ENCODE results near the gene LRP6.

The LRP6 gene

GRCh38 chr12:12081836-12082497 lies 184.9 kb downstream of the LRP6 start:
- Histone ChIP-seq H3K4me3 (ENCODE audit: severe bottlenecking) (no peak overlapping the region), H3K36me3 (ENCODE audit: low read depth) (no peaks in the 10 kb centered on the region), H3K27ac (ENCODE audit: poor library complexity, severe bottlenecking) (no peak overlapping the region), H3K27me3 (ENCODE audit: insufficient read depth, poor library complexity, severe bottlenecking) (no peaks in the 10 kb centered on the region), H3K9me3 (ENCODE audit: severe bottlenecking) (no peaks in the 10 kb centered on the region), H3K4me1 (ENCODE audit: insufficient read depth, poor library complexity, severe bottlenecking) (no peaks in the 10 kb centered on the region)
- TF ChIP-seq CTCF (IDR thresholded peaks at IDR 0.05; ENCODE audit: poor library complexity, severe bottlenecking) = no peak
- DNase-seq (ENCODE audit: low spot score) (no peak), ATAC-seq (ENCODE audit: low read depth) (peak; percentile 45; the same call in 2 of the 3 replicates)

GRCh38 chr12:12079291-12079690 lies 187.6 kb downstream of the LRP6 start:
- Histone ChIP-seq H3K27ac (ENCODE audit: poor library complexity, severe bottlenecking) (no peak overlapping the region), H3K36me3 (ENCODE audit: low read depth) (no peaks in the 10 kb centered on the region), H3K4me1 (ENCODE audit: insufficient read depth, poor library complexity, severe bottlenecking) (no peaks in the 10 kb centered on the region), H3K4me3 (ENCODE audit: severe bottlenecking) (no peak overlapping the region), H3K27me3 (ENCODE audit: insufficient read depth, poor library complexity, severe bottlenecking) (no peaks in the 10 kb centered on the region), H3K9me3 (ENCODE audit: severe bottlenecking) (no peaks in the 10 kb centered on the region)
- no peak for ATAC-seq (ENCODE audit: low read depth)
- no peak for TF ChIP-seq CTCF (IDR thresholded peaks at IDR 0.05; ENCODE audit: poor library complexity, severe bottlenecking)
- DNase-seq (ENCODE audit: low spot score) = no peak

GRCh38 chr12:12072064-12072760 lies 194.6 kb downstream of the LRP6 start:
- Histone ChIP-seq H3K4me1 (ENCODE audit: insufficient read depth, poor library complexity, severe bottlenecking) (no peaks in the 10 kb centered on the region), H3K9me3 (ENCODE audit: severe bottlenecking) (no peaks in the 10 kb centered on the region), H3K27me3 (ENCODE audit: insufficient read depth, poor library complexity, severe bottlenecking) (no peaks in the 10 kb centered on the region), H3K36me3 (ENCODE audit: low read depth) (no peaks in the 10 kb centered on the region), H3K4me3 (ENCODE audit: severe bottlenecking) (no peak overlapping the region), H3K27ac (ENCODE audit: poor library complexity, severe bottlenecking) (no peak overlapping the region)
- no peak for TF ChIP-seq CTCF (IDR thresholded peaks at IDR 0.05; ENCODE audit: poor library complexity, severe bottlenecking)
- DNase-seq (ENCODE audit: low spot score) = no peak
- no peak for ATAC-seq (ENCODE audit: low read depth)

GRCh38 chr12:12070674-12071656 lies 195.9 kb downstream of the LRP6 start, which contains the start of gene BCL2L14:
TSS of gene BCL2L14 (plus strand) at chr12:12070939. CDS start at chr12:12079306, 8,367 bp downstream.
- ATAC-seq (ENCODE audit: low read depth) = no peak
- no peak for DNase-seq (ENCODE audit: low spot score)
- no peak for TF ChIP-seq CTCF (IDR thresholded peaks at IDR 0.05; ENCODE audit: poor library complexity, severe bottlenecking)
- Histone ChIP-seq H3K9me3 (ENCODE audit: severe bottlenecking) (no peaks in the 10 kb centered on the region), H3K4me3 (ENCODE audit: severe bottlenecking) (no peak within 1 kb of the TSS), H3K36me3 (ENCODE audit: low read depth) (no peaks in the 10 kb centered on the region), H3K27ac (ENCODE audit: poor library complexity, severe bottlenecking) (no peak within 1 kb of the TSS), H3K27me3 (ENCODE audit: insufficient read depth, poor library complexity, severe bottlenecking) (no peaks in the 10 kb centered on the region), H3K4me1 (ENCODE audit: insufficient read depth, poor library complexity, severe bottlenecking) (no peaks in the 10 kb centered on the region)
